Measurements from ENCODE around the gene HSBP1L1.
"Not testable (repeated sequence)": the region's sequence is repeated elsewhere in the genome, so short reads cannot be mapped to it uniquely, and the experiment has no call there.

Gene HSBP1L1

GRCh38 chr18:80009661-80010550 is 45.5 kb downstream of the HSBP1L1 start:
- Histone ChIP-seq H3K9me3 (no peaks in the 10 kb centered on the region), H3K36me3 (no peaks in the 10 kb centered on the region), H3K4me1 (no peaks in the 10 kb centered on the region), H3K4me3 (ENCODE audit: low read depth, low read length) (no peak overlapping the region), H3K27me3 (no peaks in the 10 kb centered on the region)
- no peak for TF ChIP-seq CTCF (IDR thresholded peaks at IDR 0.05; ENCODE audit: low read depth, low read length)
- DNase-seq, result no peak

GRCh38 chr18:80010551-80010906 is 46.1 kb downstream of the HSBP1L1 start:
- Histone ChIP-seq H3K9me3 (no peaks in the 10 kb centered on the region), H3K36me3 (no peaks in the 10 kb centered on the region), H3K27me3 (no peaks in the 10 kb centered on the region), H3K4me1 (no peaks in the 10 kb centered on the region), H3K4me3 (ENCODE audit: low read depth, low read length) (no peak overlapping the region)
- no peak for TF ChIP-seq CTCF (IDR thresholded peaks at IDR 0.05; ENCODE audit: low read depth, low read length)
- DNase-seq, result no peak

- H3K4me3 ChIP-seq (ENCODE audit: low read depth, low read length); H3K9me3 ChIP-seq; DNase-seq; H3K36me3 ChIP-seq; H3K4me1 ChIP-seq; H3K27me3 ChIP-seq: not testable (repeated sequence)
Measured at GRCh38 chr18:80011496-80012137, 47.2 kb downstream of the HSBP1L1 start.

GRCh38 chr18:80012714-80013113 is 48.3 kb downstream of the HSBP1L1 start:
- Histone ChIP-seq H3K27me3 (no peaks in the 10 kb centered on the region), H3K9me3 (no peaks in the 10 kb centered on the region), H3K4me1 (no peaks in the 10 kb centered on the region), H3K4me3 (ENCODE audit: low read depth, low read length) (no peak overlapping the region), H3K36me3 (no peaks in the 10 kb centered on the region)
- TF ChIP-seq CTCF (IDR thresholded peaks at IDR 0.05; ENCODE audit: low read depth, low read length), result no peak
- DNase-seq, result no peak

All from BE2C (cell line).